Uterus (tissue), 2 donors: ENCODE results near the gene PRPF19.

Experiments
- POLR2A ChIP-seq, 2 donors: fragments of 450-650 bp; IDR thresholded peaks; one replicate each; pipeline ENCODE4 v1.6.1; 2016; ENCODE audit warnings: antibody characterized with exemption in 2 of 2, mild to moderate bottlenecking in 1 of 2, moderate library complexity in 1 of 2
- TF ChIP-seq, protein P1 (sequence below), 4 experiments: fragments of 200-600 bp in 2 of 4; fragments of 450-650 bp in 2 of 4; sonication (generic) in 2 of 4; IDR thresholded peaks; one replicate each; pipeline ENCODE4 v1.5.1; 2016 to 2019; ENCODE audit warnings: antibody characterized with exemption in 4 of 4, mild to moderate bottlenecking in 2 of 4, moderate library complexity in 1 of 4

DNA sequence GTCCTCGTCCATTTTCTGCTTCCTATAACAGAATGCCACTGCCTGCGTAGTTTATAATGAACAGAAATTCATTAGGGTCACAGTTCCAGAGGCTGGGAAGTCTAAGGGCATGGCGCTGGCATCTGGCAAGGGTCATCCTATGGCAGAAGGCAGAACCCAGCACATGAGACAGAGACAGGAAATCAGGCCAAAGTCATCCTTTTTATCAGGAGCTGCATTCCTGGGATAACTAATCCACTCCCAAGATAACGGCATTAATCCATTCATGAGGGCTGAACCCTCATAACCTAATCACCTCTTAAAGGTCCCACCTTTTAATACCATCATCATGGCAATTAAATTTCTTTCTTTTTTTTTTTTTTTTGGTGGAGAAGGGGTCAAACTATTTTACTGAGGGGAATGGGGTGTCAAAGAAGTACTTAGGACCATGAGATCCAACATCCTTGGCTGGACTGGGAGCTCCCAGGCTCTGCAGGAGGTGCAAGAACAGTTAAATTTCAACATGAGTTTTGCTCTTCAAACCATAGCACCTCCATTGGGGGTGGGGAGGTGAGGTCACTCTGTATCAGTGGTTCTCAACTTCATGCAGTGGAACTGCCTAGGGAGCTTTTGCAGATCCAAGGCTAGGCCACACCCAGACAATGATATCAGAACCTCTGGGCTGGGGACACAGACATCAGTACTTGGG is 12.0 kb upstream of the PRPF19 start:
- TF ChIP-seq, protein P1, sequence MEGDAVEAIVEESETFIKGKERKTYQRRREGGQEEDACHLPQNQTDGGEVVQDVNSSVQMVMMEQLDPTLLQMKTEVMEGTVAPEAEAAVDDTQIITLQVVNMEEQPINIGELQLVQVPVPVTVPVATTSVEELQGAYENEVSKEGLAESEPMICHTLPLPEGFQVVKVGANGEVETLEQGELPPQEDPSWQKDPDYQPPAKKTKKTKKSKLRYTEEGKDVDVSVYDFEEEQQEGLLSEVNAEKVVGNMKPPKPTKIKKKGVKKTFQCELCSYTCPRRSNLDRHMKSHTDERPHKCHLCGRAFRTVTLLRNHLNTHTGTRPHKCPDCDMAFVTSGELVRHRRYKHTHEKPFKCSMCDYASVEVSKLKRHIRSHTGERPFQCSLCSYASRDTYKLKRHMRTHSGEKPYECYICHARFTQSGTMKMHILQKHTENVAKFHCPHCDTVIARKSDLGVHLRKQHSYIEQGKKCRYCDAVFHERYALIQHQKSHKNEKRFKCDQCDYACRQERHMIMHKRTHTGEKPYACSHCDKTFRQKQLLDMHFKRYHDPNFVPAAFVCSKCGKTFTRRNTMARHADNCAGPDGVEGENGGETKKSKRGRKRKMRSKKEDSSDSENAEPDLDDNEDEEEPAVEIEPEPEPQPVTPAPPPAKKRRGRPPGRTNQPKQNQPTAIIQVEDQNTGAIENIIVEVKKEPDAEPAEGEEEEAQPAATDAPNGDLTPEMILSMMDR (IDR thresholded peaks at IDR 0.05), result no peak
- TF ChIP-seq POLR2A (IDR thresholded peaks at IDR 0.05), result no peak
